Activated T-cell treated with anti-CD3 and anti-CD28 coated beads for 1 hour (primary cell): ENCODE measurements around the gene KLHL26.
"Not testable (repeated sequence)": the region's sequence is repeated elsewhere in the genome, so short reads cannot be mapped to it uniquely, and the experiment has no call there.

ENCODE experiments used
- DNase-seq: peaks from one replicate; pipeline ENCODE4 v3.0.0-alpha.2; 2020; ENCODE audit warnings: low read depth

Gene KLHL26

GRCh38 chr19:18666784-18667183, 30.0 kb downstream of the KLHL26 start:
- no peak for DNase-seq

GRCh38 chr19:18667531-18668251, 30.9 kb downstream of the KLHL26 start:
- no peak for DNase-seq

- no peak for DNase-seq
Observed at GRCh38 chr19:18668252-18668631, 31.4 kb downstream of the KLHL26 start.

- DNase-seq, result no peak
Observed at GRCh38 chr19:18668744-18669523, 32.1 kb downstream of the KLHL26 start.

GRCh38 chr19:18669524-18669817, 32.6 kb downstream of the KLHL26 start:
- DNase-seq, result no peak

GRCh38 chr19:18669883-18670282, 33.1 kb downstream of the KLHL26 start:
- DNase-seq, result no peak

- no peak for DNase-seq
Observed at GRCh38 chr19:18670312-18670711, 33.5 kb downstream of the KLHL26 start.

- DNase-seq, result no peak
Observed at GRCh38 chr19:18671303-18672043, 34.6 kb downstream of the KLHL26 start.

GRCh38 chr19:18672044-18672451, 35.2 kb downstream of the KLHL26 start:
- no peak for DNase-seq

GRCh38 chr19:18672606-18673337, 35.9 kb downstream of the KLHL26 start:
- DNase-seq, result no peak

- DNase-seq, result no peak
Observed at GRCh38 chr19:18674616-18675015, 37.8 kb downstream of the KLHL26 start.

- DNase-seq, result no peak
Observed at GRCh38 chr19:18675779-18676178, 39.0 kb downstream of the KLHL26 start.

GRCh38 chr19:18676692-18677091, 39.9 kb downstream of the KLHL26 start:
- no peak for DNase-seq

GRCh38 chr19:18677156-18677555, 40.3 kb downstream of the KLHL26 start:
- DNase-seq, result no peak

GRCh38 chr19:18680148-18680547, 43.3 kb downstream of the KLHL26 start:
- not testable (repeated sequence) for DNase-seq

- no peak for DNase-seq
Observed at GRCh38 chr19:18682807-18683108, 45.9 kb downstream of the KLHL26 start.

- DNase-seq, result peak; percentile 91
Observed at GRCh38 chr19:18683109-18683957, 46.5 kb downstream of the KLHL26 start, which contains the start of gene CRTC1. Gene CRTC1, plus strand, starts transcription at chr19:18683680. Its CDS starts 23 bp downstream, at chr19:18683703.

- DNase-seq, result no peak
Observed at GRCh38 chr19:18683958-18684641, 47.3 kb downstream of the KLHL26 start.

GRCh38 chr19:18684642-18684993, 47.8 kb downstream of the KLHL26 start:
- DNase-seq, result no peak

GRCh38 chr19:18685597-18686190, 48.9 kb downstream of the KLHL26 start:
- no peak for DNase-seq
